Measurements from ENCODE around the gene CLN5.
A peak's percentile ranks its signal among the peaks of the same experiment; 100 is the strongest.

CLN5 gene

GRCh38 chr13:77016251-77016812 lies 24.5 kb downstream of the CLN5 start:
- H3K4me3 ChIP-seq (ENCODE audit: low read depth, low read length), result no peak overlapping the region
- TF ChIP-seq CTCF (IDR thresholded peaks at IDR 0.05; ENCODE audit: low read depth, low read length, missing control alignments), result no peak
- H3K27ac ChIP-seq, result no peak overlapping the region
- DNase-seq, result no peak
- H3K36me3 ChIP-seq (replicated peaks), result peaks cover 45% of the 10 kb centered on the region
- in situ Hi-C loops (cut with HindIII; ENCODE audit: low pct_ligation_motif_present, low sequenced_read_pairs), result no loop called here
- H3K27me3 ChIP-seq (replicated peaks), result no peaks in the 10 kb centered on the region

GRCh38 chr13:77016888-77017623 lies 25.2 kb downstream of the CLN5 start:
- in situ Hi-C loops (cut with HindIII; ENCODE audit: low pct_ligation_motif_present, low sequenced_read_pairs), result no loop called here
- Histone ChIP-seq H3K4me3 (ENCODE audit: low read depth, low read length) (no peak overlapping the region), H3K36me3 (replicated peaks) (peaks cover 42% of the 10 kb centered on the region), H3K27ac (no peak overlapping the region), H3K27me3 (replicated peaks) (no peaks in the 10 kb centered on the region)
- no peak for TF ChIP-seq CTCF (IDR thresholded peaks at IDR 0.05; ENCODE audit: low read depth, low read length, missing control alignments)
- no peak for DNase-seq

GRCh38 chr13:77019756-77020155 lies 27.9 kb downstream of the CLN5 start:
- in situ Hi-C loops (cut with HindIII; ENCODE audit: low pct_ligation_motif_present, low sequenced_read_pairs), result no loop called here
- peaks cover 20% of the 10 kb centered on the region for H3K36me3 ChIP-seq (replicated peaks)
- H3K27ac ChIP-seq, result no peak overlapping the region

GRCh38 chr13:77022341-77022740 lies 30.5 kb downstream of the CLN5 start:
- no peak for TF ChIP-seq CTCF (IDR thresholded peaks at IDR 0.05; ENCODE audit: low read depth, low read length, missing control alignments)
- Histone ChIP-seq H3K27ac (peak overlapping the region; percentile 32), H3K36me3 (replicated peaks) (no peaks in the 10 kb centered on the region), H3K4me3 (ENCODE audit: low read depth, low read length) (no peak overlapping the region), H3K27me3 (replicated peaks) (no peaks in the 10 kb centered on the region)
- in situ Hi-C loops (cut with HindIII; ENCODE audit: low pct_ligation_motif_present, low sequenced_read_pairs), result no loop called here
- DNase-seq, result peak; percentile 33

More at GRCh38 chr13:77019756-77020155, 27.9 kb downstream of the CLN5 start:
- Histone ChIP-seq H3K27me3 (replicated peaks) (no peaks in the 10 kb centered on the region), H3K4me3 (ENCODE audit: low read depth, low read length) (no peak overlapping the region)
- no peak for DNase-seq
- TF ChIP-seq CTCF (IDR thresholded peaks at IDR 0.05; ENCODE audit: low read depth, low read length, missing control alignments), result no peak

- TF ChIP-seq CTCF (IDR thresholded peaks at IDR 0.05; ENCODE audit: low read depth, low read length, missing control alignments), result no peak
- H3K27ac ChIP-seq, result peak overlapping the region; percentile 86
- H3K36me3 ChIP-seq (replicated peaks), result no peaks in the 10 kb centered on the region
- H3K4me3 ChIP-seq (ENCODE audit: low read depth, low read length), result peak overlapping the region; percentile 87
- H3K27me3 ChIP-seq (replicated peaks), result no peaks in the 10 kb centered on the region
- in situ Hi-C loops (cut with HindIII; ENCODE audit: low pct_ligation_motif_present, low sequenced_read_pairs), result no loop called here
- DNase-seq, result peak; percentile 34
These were observed 34.5 kb downstream of the CLN5 start for GRCh38 chr13:77026255-77026860.
